Measurements from ENCODE around the gene SRR. TPM values are rescaled to one million over a fixed set of nuclear protein-coding genes. Genes with fewer than 3 reads are reported as not detected.
A peak's percentile ranks its signal among the peaks of the same experiment; 100 is the strongest.

The SRR gene
- total RNA-seq, 1 experiment from 2014 or later: 5.6 TPM

DNA sequence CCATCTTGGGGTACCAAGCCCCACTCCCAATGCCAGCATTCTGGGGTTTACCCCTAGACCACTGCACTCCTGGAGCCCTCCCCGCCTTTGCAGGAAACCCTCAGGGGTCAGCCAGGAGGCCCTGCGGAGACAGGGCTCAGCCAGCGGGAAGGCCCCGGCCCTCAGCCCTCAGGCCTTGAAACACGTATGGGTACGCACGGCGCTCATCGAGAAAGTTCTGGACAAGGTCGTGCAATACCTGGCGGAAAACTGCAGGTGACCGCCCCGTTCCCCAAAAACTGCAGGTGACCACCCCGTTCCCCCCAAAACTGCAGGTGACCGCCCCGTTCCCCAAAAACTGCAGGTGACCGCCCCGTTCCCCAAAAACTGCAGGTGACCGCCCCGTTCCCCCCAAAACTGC lies 58.3 kb downstream of the SRR start:
- no peak overlapping the region for H3K14ac ChIP-seq (ENCODE audit: insufficient read depth, low read length)
- H3K23ac ChIP-seq (ENCODE audit: insufficient read length, low read depth, low read length): no peak overlapping the region
- Mint-ChIP-seq H3K36me3 (ENCODE audit: insufficient read depth in 1 of 3, low read depth in 3 of 3) (peaks cover 4 to 18% (median 8%) of the 10 kb centered on the region in 3 experiments; a peak in 6 of 7 replicates), H3K9me3 (no peaks in the 10 kb centered on the region), H3K4me3 (no peak overlapping the region), H3K4me1 (peaks cover 2% of the 10 kb centered on the region in 2 experiments), H3K27ac (peak overlapping the region in 1 of 3 experiments; percentile 79; a peak in 1 of 7 replicates), H3K27me3 (ENCODE audit: low read depth) (peaks cover 3% of the 10 kb centered on the region; the same call in 1 of the 2 replicates)
- no peak overlapping the region for H3K9ac ChIP-seq (ENCODE audit: extremely low read depth, insufficient read length, low read length)
- H3K9me3 ChIP-seq (ENCODE audit: control insufficient read depth, low read depth, low read length): no peaks in the 10 kb centered on the region
- H3T11ph ChIP-seq (ENCODE audit: low read length): no peak overlapping the region
- TF ChIP-seq CTCF (conservative IDR thresholded peaks at IDR 0.05): no peak
- no CpG with 5 or more reads among the region's 20 CpGs for WGBS (ENCODE audit: extremely low coverage, insufficient read length, low lambda C conversion rate)
- H3K4me2 ChIP-seq (ENCODE audit: insufficient read depth, insufficient read length, low read length): no peak overlapping the region
- H4K8ac ChIP-seq (replicated peaks; ENCODE audit: insufficient read length, low read depth, low read length): no peak overlapping the region
- H4K5ac ChIP-seq (ENCODE audit: insufficient read length, low read depth, low read length): no peak overlapping the region
- no peak overlapping the region for H2BK5ac ChIP-seq (ENCODE audit: insufficient read length, low read length)
- no peak for DNase-seq
- H3K4me1 ChIP-seq (ENCODE audit: insufficient read depth, low read length): 0 out of 2 replicates have a peak, but pooled peaks cover 2% of the 10 kb centered on the region
- no peak overlapping the region for H3K18ac ChIP-seq (ENCODE audit: insufficient read length, low read depth, low read length)
- H3K79me2 ChIP-seq (ENCODE audit: insufficient read depth, low read length): no peaks in the 10 kb centered on the region
- no peak overlapping the region for H3K56ac ChIP-seq (ENCODE audit: insufficient read length, low read depth, low read length)
- no peak overlapping the region for H4K91ac ChIP-seq (ENCODE audit: insufficient read length, low read depth, low read length)
- H2AK5ac ChIP-seq (ENCODE audit: insufficient read length, low read length): no peak overlapping the region
- H2BK20ac ChIP-seq (ENCODE audit: low read depth, low read length, poor library complexity, severe bottlenecking): no peak overlapping the region
- no peak overlapping the region for H2BK12ac ChIP-seq (ENCODE audit: insufficient read length, low read depth, low read length)
- no peak overlapping the region for H3K27ac ChIP-seq (ENCODE audit: insufficient read length, low read depth, low read length)
- H4K20me1 ChIP-seq (ENCODE audit: control insufficient read depth, insufficient read depth, insufficient read length): no peaks in the 10 kb centered on the region
- no peak overlapping the region for H2BK15ac ChIP-seq (ENCODE audit: low read depth, low read length)
- no peak overlapping the region for H2AFZ ChIP-seq (ENCODE audit: low read length)
- H3K4ac ChIP-seq (ENCODE audit: low read depth, low read length): no peak overlapping the region
- H3K23me2 ChIP-seq (ENCODE audit: insufficient read length, low read depth, low read length, poor library complexity, severe bottlenecking): no peaks in the 10 kb centered on the region
- no peaks in the 10 kb centered on the region for H3K79me1 ChIP-seq (ENCODE audit: insufficient read depth, low read depth, low read length, poor library complexity, severe bottlenecking)
- no peaks in the 10 kb centered on the region for H3K27me3 ChIP-seq (ENCODE audit: insufficient read depth, low read length)
- H2BK120ac ChIP-seq (ENCODE audit: low read depth, low read length, poor library complexity, severe bottlenecking): no peak overlapping the region

All from H9 (cell line).